Measurements from ENCODE around the gene ARHGAP4. TPM values are rescaled to one million over a fixed set of nuclear protein-coding genes. Genes with fewer than 3 reads are reported as not detected.

ARHGAP4 gene
- total and polyA plus RNA-seq, 7 donors: 8.4 to 122 (median 17.3) TPM

DNA sequence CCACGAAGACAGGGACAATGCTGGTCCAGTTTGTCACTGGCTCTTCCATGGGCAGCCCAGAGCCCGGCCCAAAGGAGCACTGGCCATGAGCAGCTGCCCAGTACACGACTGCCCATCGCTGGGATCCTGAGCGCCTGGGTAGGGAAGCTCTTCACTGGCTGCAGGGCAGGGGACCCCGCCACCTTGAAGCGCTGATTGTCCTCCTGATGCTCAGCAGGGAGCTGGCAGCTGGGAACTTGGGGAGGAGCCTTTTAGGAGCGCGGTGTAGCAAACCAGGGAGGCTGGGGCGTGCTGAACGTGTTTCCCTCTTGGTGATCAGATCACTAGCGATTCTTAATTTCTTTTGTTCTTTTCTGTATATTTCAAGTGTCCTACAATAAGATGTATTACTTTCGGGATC lies 41.9 kb downstream of the ARHGAP4 start:
- intact Hi-C loops (cut with DNase I): no loop called here
- Histone ChIP-seq H3K36me3 (no peaks in the 10 kb centered on the region), H3K27ac (peak overlapping the region in 1 of 4 donors; percentile 23), H3K4me3 (no peak overlapping the region), H3K4me1 (peaks cover 0 to 10% (median 6%) of the 10 kb centered on the region in 4 donors), H3K27me3 (peaks cover 16 to 63% (median 41%) of the 10 kb centered on the region in 3 donors), H3K9me3 (no peaks in the 10 kb centered on the region)
- 64 to 73% methylated on average over 13 of the region's 13 CpGs for WGBS, 2 donors
- DNase-seq: no peak
- no peak for TF ChIP-seq POLR2AphosphoS5 (IDR thresholded peaks at IDR 0.05)
- TF ChIP-seq EP300 (IDR thresholded peaks at IDR 0.05): no peak
- no peak for TF ChIP-seq POLR2A (IDR thresholded peaks at IDR 0.05)
- TF ChIP-seq, protein P1, sequence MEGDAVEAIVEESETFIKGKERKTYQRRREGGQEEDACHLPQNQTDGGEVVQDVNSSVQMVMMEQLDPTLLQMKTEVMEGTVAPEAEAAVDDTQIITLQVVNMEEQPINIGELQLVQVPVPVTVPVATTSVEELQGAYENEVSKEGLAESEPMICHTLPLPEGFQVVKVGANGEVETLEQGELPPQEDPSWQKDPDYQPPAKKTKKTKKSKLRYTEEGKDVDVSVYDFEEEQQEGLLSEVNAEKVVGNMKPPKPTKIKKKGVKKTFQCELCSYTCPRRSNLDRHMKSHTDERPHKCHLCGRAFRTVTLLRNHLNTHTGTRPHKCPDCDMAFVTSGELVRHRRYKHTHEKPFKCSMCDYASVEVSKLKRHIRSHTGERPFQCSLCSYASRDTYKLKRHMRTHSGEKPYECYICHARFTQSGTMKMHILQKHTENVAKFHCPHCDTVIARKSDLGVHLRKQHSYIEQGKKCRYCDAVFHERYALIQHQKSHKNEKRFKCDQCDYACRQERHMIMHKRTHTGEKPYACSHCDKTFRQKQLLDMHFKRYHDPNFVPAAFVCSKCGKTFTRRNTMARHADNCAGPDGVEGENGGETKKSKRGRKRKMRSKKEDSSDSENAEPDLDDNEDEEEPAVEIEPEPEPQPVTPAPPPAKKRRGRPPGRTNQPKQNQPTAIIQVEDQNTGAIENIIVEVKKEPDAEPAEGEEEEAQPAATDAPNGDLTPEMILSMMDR (IDR thresholded peaks at IDR 0.05): no peak

- peaks cover 16 to 71% (median 41%) of the 10 kb centered on the region in 3 donors for H3K27me3 ChIP-seq
- H3K9me3 ChIP-seq: no peaks in the 10 kb centered on the region
- 45 to 54% methylated on average over 13 of the region's 13 CpGs for WGBS, 2 donors
- peaks cover 0 to 10% (median 6%) of the 10 kb centered on the region in 4 donors for H3K4me1 ChIP-seq
- H3K36me3 ChIP-seq: no peaks in the 10 kb centered on the region
- DNase-seq: no peak
- H3K27ac ChIP-seq: peak overlapping the region in 1 of 4 donors; percentile 23
- TF ChIP-seq, protein P1 (IDR thresholded peaks at IDR 0.05): no peak
- TF ChIP-seq EP300 (IDR thresholded peaks at IDR 0.05): no peak
- no peak for TF ChIP-seq POLR2AphosphoS5 (IDR thresholded peaks at IDR 0.05)
- TF ChIP-seq POLR2A (IDR thresholded peaks at IDR 0.05): no peak
- intact Hi-C loops (cut with DNase I): no loop called here
- H3K4me3 ChIP-seq: no peak overlapping the region
These were observed 42.8 kb downstream of the ARHGAP4 start for GRCh38 chrX:153883163-153883843.

DNA sequence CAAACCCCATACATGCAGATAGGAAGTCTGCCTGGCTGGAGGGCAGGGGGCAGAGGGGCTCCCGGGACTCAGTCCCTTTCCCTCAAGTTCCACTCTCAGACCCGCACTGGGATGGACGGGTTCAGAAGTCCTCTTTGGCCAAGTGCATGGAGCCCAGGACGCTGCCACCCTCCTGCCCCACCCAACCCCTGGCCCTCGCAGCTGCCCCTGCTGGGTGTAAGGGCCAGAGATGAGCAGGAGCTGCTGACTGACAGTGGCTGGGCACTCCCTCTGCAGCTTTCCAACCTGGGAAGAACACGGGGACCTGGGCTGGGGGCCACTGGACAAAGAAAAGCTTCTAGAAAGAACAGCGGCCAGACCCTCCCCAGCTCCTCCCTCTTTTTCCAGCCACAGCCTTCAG lies 43.5 kb downstream of the ARHGAP4 start:
- intact Hi-C loops (cut with DNase I): no loop called here

DNA sequence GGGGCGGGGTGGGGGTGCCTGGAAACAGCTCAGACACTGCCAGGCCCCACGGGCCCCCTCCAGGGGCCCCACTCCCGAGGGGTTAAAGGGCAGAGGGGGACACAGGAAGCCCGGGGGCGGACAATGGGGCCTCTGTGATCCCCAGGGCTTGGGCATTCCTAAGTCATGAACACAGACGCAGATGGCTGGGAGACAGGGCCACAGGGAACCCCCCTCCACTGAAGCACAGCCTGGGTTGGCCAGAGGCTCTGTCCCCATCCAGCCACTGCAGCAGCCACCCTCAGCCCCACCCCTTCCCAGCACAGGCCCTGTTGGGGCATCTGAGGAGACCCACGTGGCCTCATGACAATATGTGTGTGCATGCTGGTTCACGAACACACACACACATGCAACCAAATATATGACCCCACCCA lies 44.0 kb downstream of the ARHGAP4 start:
- H3K27ac ChIP-seq: no peak overlapping the region
- peaks cover 16 to 77% (median 41%) of the 10 kb centered on the region in 3 donors for H3K27me3 ChIP-seq
- no peak for TF ChIP-seq EP300 (IDR thresholded peaks at IDR 0.05)
- TF ChIP-seq POLR2AphosphoS5 (IDR thresholded peaks at IDR 0.05): no peak
- TF ChIP-seq, protein P1 (IDR thresholded peaks at IDR 0.05): no peak
- no peak for TF ChIP-seq POLR2A (IDR thresholded peaks at IDR 0.05)
- H3K4me1 ChIP-seq: peaks cover 0 to 10% (median 6%) of the 10 kb centered on the region in 4 donors
- no peak overlapping the region for H3K4me3 ChIP-seq
- intact Hi-C loops (cut with DNase I): no loop called here
- H3K36me3 ChIP-seq: no peaks in the 10 kb centered on the region
- peak; percentile 77 for DNase-seq
- no peaks in the 10 kb centered on the region for H3K9me3 ChIP-seq
- WGBS, 2 donors: 14 to 39% methylated on average over 8 of the region's 8 CpGs

More for the DNA sequence above, 43.5 kb downstream of the ARHGAP4 start:
- no peak for DNase-seq
- peaks cover 16 to 77% (median 41%) of the 10 kb centered on the region in 3 donors for H3K27me3 ChIP-seq
- peak overlapping the region in 1 of 4 donors; percentile 34 for H3K27ac ChIP-seq
- no peaks in the 10 kb centered on the region for H3K9me3 ChIP-seq
- 18 to 50% methylated on average over 7 of the region's 7 CpGs for WGBS, 2 donors
- H3K36me3 ChIP-seq: no peaks in the 10 kb centered on the region
- peaks cover 0 to 10% (median 6%) of the 10 kb centered on the region in 4 donors for H3K4me1 ChIP-seq
- H3K4me3 ChIP-seq: no peak overlapping the region
- TF ChIP-seq, protein P1 (IDR thresholded peaks at IDR 0.05): no peak
- TF ChIP-seq POLR2A (IDR thresholded peaks at IDR 0.05) (no peak), POLR2AphosphoS5 (IDR thresholded peaks at IDR 0.05) (no peak), EP300 (IDR thresholded peaks at IDR 0.05) (no peak)
